ENCODE measurements around the gene SH3RF3. TPM values are rescaled to one million over a fixed set of nuclear protein-coding genes. Genes with fewer than 3 reads are reported as not detected.

Gene SH3RF3
- total RNA-seq, 3 donors from 2014 or later (not counting 1 experiment from before 2014, with no cell fraction given), result 0.23 to 0.61 (median 0.34) TPM

DNA sequence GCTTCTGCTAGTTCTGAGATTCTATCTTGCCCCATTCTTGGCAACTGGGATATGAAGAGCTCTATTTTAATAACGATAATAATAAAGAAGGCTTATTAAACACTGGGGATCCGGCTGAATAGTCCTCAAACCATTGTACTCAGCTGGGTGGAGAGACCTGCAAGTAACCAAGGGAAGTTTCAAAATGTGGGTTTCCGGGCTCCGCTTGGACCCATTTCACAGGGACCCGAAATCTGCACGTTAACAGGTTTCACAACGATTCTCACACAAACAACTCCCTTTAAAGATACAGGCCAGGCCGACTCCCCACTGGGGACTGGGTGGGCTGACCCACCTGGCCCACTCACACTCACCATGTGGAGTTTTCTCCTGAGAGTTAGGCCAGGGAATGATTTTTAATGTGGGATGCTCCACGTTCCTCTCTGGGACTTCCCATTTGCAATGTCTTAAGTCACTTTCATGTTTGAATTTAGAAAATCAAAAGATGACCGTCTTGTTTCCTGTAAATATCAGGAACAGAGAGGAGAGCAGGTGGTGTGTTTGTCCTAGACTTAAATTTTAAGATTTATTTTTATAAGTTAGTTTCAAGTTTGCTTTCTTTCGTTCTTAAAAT is 96.3 kb downstream of the SH3RF3 start:
- H3K36me3 ChIP-seq (ENCODE audit: control insufficient read depth, insufficient read depth, low read length), result no peaks in the 10 kb centered on the region
- H3K27me3 ChIP-seq (ENCODE audit: control insufficient read depth, insufficient read depth, low read length), result no peaks in the 10 kb centered on the region
- H3K27me3 Mint-ChIP-seq (ENCODE audit: low read depth in 2 of 2), result no peaks in the 10 kb centered on the region
- H3K4me1 Mint-ChIP-seq, result peaks cover 12 to 14% of the 10 kb centered on the region in 2 donors
- H3K4me1 ChIP-seq (ENCODE audit: control insufficient read depth, insufficient read depth, low read length), result peaks cover 9% of the 10 kb centered on the region
- no peak for TF ChIP-seq CTCF (IDR thresholded peaks at IDR 0.05)
- intact Hi-C loops (cut with micrococcal nuclease), result no loop called here
- DNase-seq, result no peak
- H3K27ac Mint-ChIP-seq, result no peak overlapping the region
- H3K9me3 Mint-ChIP-seq, result no peaks in the 10 kb centered on the region
- whole genome bisulfite sequencing (ENCODE audit: insufficient coverage), result 88% methylated on average over 11 of the region's 11 CpGs
- H3K27ac ChIP-seq (ENCODE audit: low read length), result no peak overlapping the region
- ATAC-seq, result no peak
- no peaks in the 10 kb centered on the region for H3K9me3 ChIP-seq (ENCODE audit: control insufficient read depth, insufficient read depth, low read length)
- no peak overlapping the region for H3K4me3 Mint-ChIP-seq
- no peaks in the 10 kb centered on the region for H3K36me3 Mint-ChIP-seq
- H3K4me3 ChIP-seq (ENCODE audit: low read length), result no peak overlapping the region

DNA sequence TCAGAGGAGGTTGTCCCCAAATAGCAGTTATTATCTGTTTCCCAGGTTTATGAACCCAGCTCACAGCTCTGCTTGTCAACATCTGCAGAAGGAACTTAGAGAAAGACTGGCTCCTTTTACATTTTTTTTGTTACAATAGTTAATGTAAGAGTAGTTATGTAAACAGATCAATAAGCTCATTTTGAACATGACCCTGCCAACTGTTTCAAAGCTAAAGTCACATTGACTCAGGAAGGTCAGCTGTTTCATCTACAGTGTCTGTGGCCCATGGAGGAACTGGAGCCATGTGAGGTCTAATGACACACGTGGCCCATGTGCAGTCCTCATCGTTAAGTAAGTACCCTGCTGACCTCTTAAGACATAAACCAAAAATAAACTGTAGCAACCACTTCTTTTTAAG is 97.1 kb downstream of the SH3RF3 start:
- Mint-ChIP-seq H3K4me3 (no peak overlapping the region), H3K9me3 (no peaks in the 10 kb centered on the region), H3K36me3 (no peaks in the 10 kb centered on the region), H3K27me3 (ENCODE audit: low read depth in 2 of 2) (peaks cover 0 to under 1% of the 10 kb centered on the region in 2 donors), H3K4me1 (peaks cover 12 to 14% of the 10 kb centered on the region in 2 donors), H3K27ac (no peak overlapping the region)
- Histone ChIP-seq H3K27me3 (ENCODE audit: control insufficient read depth, insufficient read depth, low read length) (no peaks in the 10 kb centered on the region), H3K4me3 (ENCODE audit: low read length) (no peak overlapping the region), H3K4me1 (ENCODE audit: control insufficient read depth, insufficient read depth, low read length) (peaks cover 9% of the 10 kb centered on the region), H3K27ac (ENCODE audit: low read length) (no peak overlapping the region), H3K9me3 (ENCODE audit: control insufficient read depth, insufficient read depth, low read length) (no peaks in the 10 kb centered on the region), H3K36me3 (ENCODE audit: control insufficient read depth, insufficient read depth, low read length) (no peaks in the 10 kb centered on the region)
- intact Hi-C loops (cut with micrococcal nuclease), result no loop called here
- DNase-seq (no peak), ATAC-seq (no peak)
- WGBS (ENCODE audit: insufficient coverage), result no CpG with 5 or more reads among the region's 2 CpGs
- TF ChIP-seq CTCF (IDR thresholded peaks at IDR 0.05), result no peak

GRCh38 chr2:109226622-109227021 is 97.6 kb downstream of the SH3RF3 start:
- peaks cover 9% of the 10 kb centered on the region for H3K4me1 ChIP-seq (ENCODE audit: control insufficient read depth, insufficient read depth, low read length)
- Mint-ChIP-seq H3K9me3 (no peaks in the 10 kb centered on the region), H3K4me1 (peaks cover 12 to 16% of the 10 kb centered on the region in 2 donors), H3K27me3 (ENCODE audit: low read depth in 2 of 2) (peaks cover 0 to 6% of the 10 kb centered on the region in 2 donors), H3K27ac (no peak overlapping the region), H3K4me3 (no peak overlapping the region), H3K36me3 (no peaks in the 10 kb centered on the region)
- no peaks in the 10 kb centered on the region for H3K36me3 ChIP-seq (ENCODE audit: control insufficient read depth, insufficient read depth, low read length)
- intact Hi-C loops (cut with micrococcal nuclease), result no loop called here
- TF ChIP-seq CTCF (IDR thresholded peaks at IDR 0.05), result no peak
- H3K27ac ChIP-seq (ENCODE audit: low read length), result no peak overlapping the region
- H3K9me3 ChIP-seq (ENCODE audit: control insufficient read depth, insufficient read depth, low read length), result no peaks in the 10 kb centered on the region
- ATAC-seq (no peak), DNase-seq (no peak)
- WGBS (ENCODE audit: insufficient coverage), result 64% methylated on average over 6 of the region's 6 CpGs
- H3K4me3 ChIP-seq (ENCODE audit: low read length), result no peak overlapping the region
- H3K27me3 ChIP-seq (ENCODE audit: control insufficient read depth, insufficient read depth, low read length), result no peaks in the 10 kb centered on the region
